ENCODE results near the gene DIPK2A. TPM values are rescaled to one million over a fixed set of nuclear protein-coding genes. Genes with fewer than 3 reads are reported as not detected.

Gene DIPK2A
- total RNA-seq, 2 experiments from 2014 or later: 17.5 to 18.2 TPM

DNA sequence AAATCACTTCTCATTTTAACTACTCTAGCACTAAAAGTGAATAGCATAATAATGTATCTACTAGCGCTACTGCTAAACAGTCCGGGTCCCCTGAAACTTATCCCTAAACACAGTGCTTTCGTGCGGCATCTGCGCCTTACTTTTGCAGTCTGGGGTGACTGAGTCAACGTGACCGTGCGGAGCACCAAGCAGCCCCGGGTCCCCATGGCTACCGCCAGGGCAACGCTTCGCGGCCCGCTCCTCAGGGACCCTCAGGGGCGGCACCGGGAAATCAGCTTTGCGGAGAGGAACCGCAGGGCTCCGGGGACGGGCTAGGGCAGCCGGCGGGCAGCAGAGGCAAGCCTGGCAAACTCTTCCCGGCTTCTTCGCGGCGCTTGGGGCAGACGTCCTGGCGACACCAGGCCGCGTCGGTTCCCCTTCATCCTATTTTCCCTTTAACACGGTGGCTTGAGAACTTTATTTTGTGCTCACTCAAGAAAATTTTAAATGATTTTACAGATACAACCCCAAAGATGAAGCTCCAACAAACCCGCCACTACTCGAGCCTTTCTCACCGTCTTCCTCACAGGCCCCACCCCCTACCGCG, 757 bp upstream of the DIPK2A start:
- Mint-ChIP-seq H3K4me3 (peak overlapping the region; percentile 97), H3K27ac (peak overlapping the region; percentile 91), H3K36me3 (ENCODE audit: low read depth) (peaks cover 19% of the 10 kb centered on the region), H3K27me3 (peaks cover 12% of the 10 kb centered on the region), H3K4me1 (ENCODE audit: low read depth) (peaks cover 34% of the 10 kb centered on the region), H3K9me3 (no peaks in the 10 kb centered on the region)
- ATAC-seq (ENCODE audit: poor library complexity) (no peak), DNase-seq (peak; percentile 7 to 75 (median 32))
- no peak for TF ChIP-seq CTCF (IDR thresholded peaks at IDR 0.05)
- Histone ChIP-seq H3K9me3 (ENCODE audit: control insufficient read depth in 1 of 2, insufficient read depth in 1 of 2, low read length in 2 of 2) (no peaks in the 10 kb centered on the region), H3K27me3 (ENCODE audit: control insufficient read depth in 1 of 2, insufficient read depth in 2 of 2, low read length in 2 of 2) (peaks cover 0 to 9% of the 10 kb centered on the region in 2 experiments), H3K4me3 (ENCODE audit: low read length) (peak overlapping the region; percentile 90), H3K4me1 (ENCODE audit: insufficient read depth, low read length) (peaks cover 11% of the 10 kb centered on the region), H3K36me3 (ENCODE audit: insufficient read depth, low read length) (no peaks in the 10 kb centered on the region), H3K27ac (ENCODE audit: low read depth in 1 of 2, low read length in 2 of 2) (peak overlapping the region; percentile 79 to 84)
- intact Hi-C loops (cut with DNase I, micrococcal nuclease): loop anchor here (5.0 to 10.0 kb wide), 5 partner anchors 124 to 1744 kb away; partner anchors contain the start of genes TRPC1 (in 2 of the 2), U2SURP (in 2 of the 2), CHST2 (in 1 of the 2) and GK5 (in 1 of the 2)
- CTCF ChIA-PET: interaction anchor here (1.6 to 2.0 kb wide), 2 partner anchors 14 to 20 kb away, joined by 3 to 5 read pairs; no protein-coding TSS in a partner anchor
- POLR2A ChIA-PET: interaction anchor here (0.8 to 3.5 kb wide), 23 partner anchors 9 to 1524 kb away, joined by 3 to 46 read pairs (median 4); partner anchors contain the start of genes ATR, SLC9A9, TRPC1 and U2SURP

- intact Hi-C loops (cut with DNase I, micrococcal nuclease): loop anchor here (5.0 to 10.0 kb wide), 5 partner anchors 125 to 1745 kb away; partner anchors contain the start of genes TRPC1 (in 2 of the 2), U2SURP (in 2 of the 2), CHST2 (in 1 of the 2) and GK5 (in 1 of the 2)
- no peak for ATAC-seq (ENCODE audit: poor library complexity)
Measured at GRCh38 chr3:143972155-143972504, 507 bp downstream of the DIPK2A start.

More at GRCh38 chr3:143972155-143972504, 507 bp downstream of the DIPK2A start:
- Histone ChIP-seq H3K4me1 (ENCODE audit: insufficient read depth, low read length) (peaks cover 11% of the 10 kb centered on the region), H3K36me3 (ENCODE audit: insufficient read depth, low read length) (no peaks in the 10 kb centered on the region), H3K9me3 (ENCODE audit: control insufficient read depth in 1 of 2, insufficient read depth in 1 of 2, low read length in 2 of 2) (no peaks in the 10 kb centered on the region), H3K27ac (ENCODE audit: low read depth in 1 of 2, low read length in 2 of 2) (peak overlapping the region; percentile 79 to 84), H3K27me3 (ENCODE audit: control insufficient read depth in 1 of 2, insufficient read depth in 2 of 2, low read length in 2 of 2) (peaks cover 0 to 4% of the 10 kb centered on the region in 2 experiments), H3K4me3 (ENCODE audit: low read length) (peak overlapping the region; percentile 90)
- no peaks in the 10 kb centered on the region for H3K9me3 Mint-ChIP-seq
- H3K27ac Mint-ChIP-seq: peak overlapping the region; percentile 91
- no peak for TF ChIP-seq CTCF (IDR thresholded peaks at IDR 0.05)
- POLR2A ChIA-PET: interaction anchor here (0.6 to 3.5 kb wide), 28 partner anchors 8 to 1525 kb away, joined by 3 to 46 read pairs (median 4); partner anchors contain the start of genes ATR, SLC9A9, TRPC1 and U2SURP
- H3K27me3 Mint-ChIP-seq: peaks cover 3% of the 10 kb centered on the region
- CTCF ChIA-PET: interaction anchor here (1.6 to 2.0 kb wide), 3 partner anchors 15 to 970 kb away, joined by 3 to 5 read pairs (median 3); no protein-coding TSS in a partner anchor
- peaks cover 46% of the 10 kb centered on the region for H3K4me1 Mint-ChIP-seq (ENCODE audit: low read depth)
- peak in 3 of 14 experiments; percentile 35 to 78 (median 44) for DNase-seq
- H3K36me3 Mint-ChIP-seq (ENCODE audit: low read depth): peaks cover 19% of the 10 kb centered on the region
- H3K4me3 Mint-ChIP-seq: peak overlapping the region; percentile 97
